A673 (cell line): ENCODE measurements around the gene WASF2.

Experiments
- CTCF ChIP-seq: fragments of 300-800, 200-600 bp; sonication (generic); conservative IDR thresholded peaks from 2 replicates; pipeline ENCODE4 v1.5.1; 2017; ENCODE audit warnings: low read depth, mild to moderate bottlenecking, antibody characterized with exemption, low read length, moderate library complexity, mixed read lengths
- EZH2 ChIP-seq: fragments of 200-600 bp; sonication (generic); IDR thresholded peaks from 2 replicates; pipeline ENCODE4 v1.6.1; 2017; ENCODE audit warnings: borderline replicate concordance, low read depth, mild to moderate bottlenecking, mixed read lengths, antibody characterized with exemption, low read length; ENCODE audit not compliant: poor library complexity, severe bottlenecking

- TF ChIP-seq CTCF (no peak), EZH2 (no peak)
Measured at GRCh38 chr1:27538793-27539192, 48.8 kb upstream of the WASF2 start.
